Placental epithelial cell (primary cell): ENCODE results near the gene SHOC1. TPM values are rescaled to one million over a fixed set of nuclear protein-coding genes. Genes with fewer than 3 reads are reported as not detected.

Experiments
- small RNA-seq: library from RNA; depleted of rRNA; stranded (forward); fragments of <200 nt; gene quantifications from one replicate; pipeline ENCODE3, GENCODE V24; 2012
- total RNA-seq: library from RNA; depleted of rRNA; stranded (reverse); fragments of >200 nt; gene quantifications from 2 replicates; pipeline ENCODE4 v1.2.3, GENCODE V29; 2012

SHOC1 gene
- not detected in 2 replicates for total RNA-seq

DNA sequence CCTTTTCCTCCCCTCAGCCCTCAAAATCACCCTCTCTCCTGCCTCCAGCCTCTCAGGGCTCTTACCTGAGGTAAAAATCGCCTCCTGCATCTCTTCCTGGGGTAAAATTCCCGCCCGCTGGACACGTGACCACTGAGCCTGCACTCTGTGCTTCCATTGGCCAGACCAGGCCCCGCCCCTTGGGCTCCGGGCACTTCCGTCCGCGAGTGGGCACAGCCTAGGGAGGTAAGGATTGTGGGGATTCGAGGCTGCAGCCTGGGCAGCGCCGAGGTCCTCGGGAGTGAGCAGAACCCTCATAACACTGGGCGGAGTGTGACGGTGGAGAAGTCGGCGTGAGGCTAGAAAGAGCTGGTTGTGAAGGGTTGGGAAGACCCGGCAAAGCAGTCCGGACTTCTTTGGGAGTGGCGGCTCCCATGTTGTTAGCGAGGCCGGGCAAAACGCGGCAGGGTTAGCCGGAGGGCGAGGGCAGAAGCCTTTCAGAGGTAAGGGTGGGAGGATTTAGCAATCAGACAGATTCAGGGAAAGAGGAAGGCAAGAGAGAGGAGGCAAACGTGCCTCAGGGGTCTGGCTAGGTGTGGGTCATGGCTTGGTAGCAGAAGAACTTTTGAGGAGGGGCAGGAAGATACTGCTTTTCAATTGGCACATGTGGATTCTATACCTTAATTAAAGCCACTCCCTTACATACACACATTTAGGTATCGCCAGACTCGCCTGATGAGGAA is at the start of gene SHOC1:
SHOC1 (minus strand) TSS at position 103 of the 722 bp plus-strand sequence. CDS start 3,519 bp downstream, outside the sequence.

Small RNA genes lying within 50 kb of the gene (small RNA-seq; reads per million reads assigned to genes)
- 0.12 reads per million for gene RNU6-1013P

Other genes with a start within 250 kb of the SHOC1 start
- gene PTGR1, start 195.3 kb downstream of the SHOC1 start, total RNA-seq, result 31.0 and 47.9 TPM in 2 replicates
- 6.3 and 9.8 TPM in 2 replicates for gene DNAJC25, start 163.6 kb downstream of the SHOC1 start, total RNA-seq
- gene GNG10, start 133.3 kb downstream of the SHOC1 start, total RNA-seq, result 58.9 and 167 TPM in 2 replicates
- 11.8 and 33.4 TPM in 2 replicates for gene UGCG, start 101.9 kb upstream of the SHOC1 start, total RNA-seq